Left renal cortex interstitium (tissue), 4 donors: ENCODE data around the gene PF4V1. TPM values are rescaled to one million over a fixed set of nuclear protein-coding genes. Genes with fewer than 3 reads are reported as not detected.
"Not testable (repeated sequence)": the region's sequence is repeated elsewhere in the genome, so short reads cannot be mapped to it uniquely, and the experiment has no call there.

Source experiments
- DNase-seq, 4 donors: peaks; one replicate each; pipeline ENCODE4 v3.0.0-alpha.2; 2013; ENCODE audit warnings: low read depth in 4 of 4, low spot score in 2 of 4, missing footprints in 1 of 4
- polyA plus RNA-seq, 4 donors: library from polyadenylated mRNA; unstranded; fragments of 120-200 nt; gene quantifications; one replicate each; pipeline ENCODE4 v1.2.1, GENCODE V29; 2013; ENCODE audit not compliant: insufficient read length in 4 of 4

PF4V1 gene
- polyA plus RNA-seq, 4 donors, result 0.35 to 0.83 (median 0.54) TPM

DNA sequence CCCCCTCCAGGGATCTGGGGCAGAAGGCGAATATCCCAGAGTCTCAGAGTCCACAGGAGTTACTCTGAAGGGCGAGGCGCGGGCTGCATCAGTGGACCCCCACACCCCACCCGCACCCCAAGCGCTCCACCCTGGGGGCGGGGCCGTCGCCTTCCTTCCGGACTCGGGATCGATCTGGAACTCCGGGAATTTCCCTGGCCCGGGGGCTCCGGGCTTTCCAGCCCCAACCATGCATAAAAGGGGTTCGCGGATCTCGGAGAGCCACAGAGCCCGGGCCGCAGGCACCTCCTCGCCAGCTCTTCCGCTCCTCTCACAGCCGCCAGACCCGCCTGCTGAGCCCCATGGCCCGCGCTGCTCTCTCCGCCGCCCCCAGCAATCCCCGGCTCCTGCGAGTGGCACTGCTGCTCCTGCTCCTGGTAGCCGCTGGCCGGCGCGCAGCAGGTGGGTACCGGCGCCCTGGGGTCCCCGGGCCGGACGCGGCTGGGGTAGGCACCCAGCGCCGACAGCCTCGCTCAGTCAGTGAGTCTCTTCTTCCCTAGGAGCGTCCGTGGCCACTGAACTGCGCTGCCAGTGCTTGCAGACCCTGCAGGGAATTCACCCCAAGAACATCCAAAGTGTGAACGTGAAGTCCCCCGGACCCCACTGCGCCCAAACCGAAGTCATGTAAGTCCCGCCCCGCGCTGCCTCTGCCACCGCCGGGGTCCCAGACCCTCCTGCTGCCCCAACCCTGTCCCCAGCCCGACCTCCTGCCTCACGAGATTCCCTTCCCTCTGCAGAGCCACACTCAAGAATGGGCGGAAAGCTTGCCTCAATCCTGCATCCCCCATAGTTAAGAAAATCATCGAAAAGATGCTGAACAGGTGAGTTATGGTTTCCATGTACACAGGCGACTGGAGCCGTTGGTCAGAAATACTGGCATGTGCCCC is 16.3 kb downstream of the PF4V1 start, which contains the start of gene CXCL1:
CXCL1 (plus strand) TSS at position 264 of the 926 bp plus-strand sequence; CDS start at position 342, 78 bp downstream.
- DNase-seq, result no peak

DNA sequence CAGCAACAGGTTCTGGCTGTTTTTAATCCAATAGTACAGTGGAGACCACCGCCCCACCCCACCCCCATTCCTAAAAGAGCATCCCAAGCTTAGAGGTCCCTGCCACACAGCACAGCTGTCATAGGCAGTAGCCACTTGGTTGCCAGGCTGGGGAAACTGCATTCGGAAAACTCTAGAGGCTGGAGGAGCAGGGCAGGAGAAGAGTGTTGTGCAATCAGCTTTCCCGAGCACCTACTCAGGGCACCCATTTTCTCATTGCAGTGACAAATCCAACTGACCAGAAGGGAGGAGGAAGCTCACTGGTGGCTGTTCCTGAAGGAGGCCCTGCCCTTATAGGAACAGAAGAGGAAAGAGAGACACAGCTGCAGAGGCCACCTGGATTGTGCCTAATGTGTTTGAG is 17.2 kb downstream of the PF4V1 start:
- DNase-seq, result no peak

GRCh38 chr4:73870768-73871167 is 17.7 kb downstream of the PF4V1 start:
- DNase-seq, result no peak

- no peak for DNase-seq
Observed at GRCh38 chr4:73871511-73872310, 18.6 kb downstream of the PF4V1 start.

DNA sequence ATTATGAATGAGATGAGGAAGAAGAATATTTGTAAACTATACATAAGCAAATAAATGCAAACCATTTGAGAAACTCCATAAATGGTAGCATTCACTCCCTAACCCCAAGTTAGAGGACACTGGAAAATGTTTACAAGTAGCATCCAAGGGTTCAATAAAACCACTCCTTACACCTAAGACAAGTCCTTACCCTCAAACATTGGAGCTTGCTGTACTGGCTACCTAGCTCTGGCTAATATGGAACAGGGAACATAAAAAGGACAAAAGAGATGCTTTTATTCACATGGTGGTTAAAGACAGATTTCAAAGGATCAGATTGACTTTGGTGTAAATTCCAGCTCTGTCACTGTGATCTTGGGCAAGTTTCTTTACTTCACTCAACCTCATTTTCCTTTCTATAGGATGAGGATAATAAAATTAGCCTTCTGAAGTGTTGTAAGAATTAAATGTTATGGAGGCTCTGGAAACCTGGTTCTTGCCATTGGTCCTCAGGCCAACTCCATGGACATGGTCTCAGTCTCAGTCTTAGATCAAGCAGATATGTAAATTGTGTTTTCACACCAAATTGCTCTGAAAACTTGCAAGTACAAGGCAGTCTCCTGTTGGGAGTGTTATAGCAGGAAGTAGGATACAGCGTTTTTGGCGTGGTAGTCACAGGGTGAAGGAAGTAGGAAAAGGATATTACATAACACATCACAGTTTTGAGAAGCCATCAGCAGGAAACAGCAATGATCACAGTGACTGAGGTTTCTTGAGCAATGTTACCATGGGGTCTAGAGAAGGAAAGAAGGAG is 19.4 kb downstream of the PF4V1 start:
- no peak for DNase-seq

- no peak for DNase-seq
Observed at GRCh38 chr4:73874386-73874785, 21.3 kb downstream of the PF4V1 start.

- DNase-seq, result no peak
Observed at GRCh38 chr4:73875401-73875800, 22.3 kb downstream of the PF4V1 start.

DNA sequence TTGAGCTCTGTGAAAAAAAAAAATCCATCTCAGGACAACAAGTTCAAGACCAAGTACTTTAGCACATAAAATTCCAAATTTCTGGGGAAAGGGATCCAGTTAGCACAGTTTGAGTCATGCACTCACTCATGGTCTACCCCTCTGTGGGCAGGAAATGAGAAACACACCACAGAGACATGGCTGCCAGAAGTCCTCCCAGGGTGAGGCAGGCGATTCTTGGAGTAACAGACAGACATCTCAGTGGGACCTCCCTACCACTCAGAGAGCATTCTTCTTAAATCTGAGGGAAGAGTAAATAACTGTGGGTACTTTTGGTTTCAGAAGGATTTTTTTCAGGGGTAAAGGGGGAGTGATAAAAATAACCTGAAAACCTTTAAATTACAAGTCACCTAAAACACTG is 30.2 kb downstream of the PF4V1 start:
- no peak for DNase-seq

DNA sequence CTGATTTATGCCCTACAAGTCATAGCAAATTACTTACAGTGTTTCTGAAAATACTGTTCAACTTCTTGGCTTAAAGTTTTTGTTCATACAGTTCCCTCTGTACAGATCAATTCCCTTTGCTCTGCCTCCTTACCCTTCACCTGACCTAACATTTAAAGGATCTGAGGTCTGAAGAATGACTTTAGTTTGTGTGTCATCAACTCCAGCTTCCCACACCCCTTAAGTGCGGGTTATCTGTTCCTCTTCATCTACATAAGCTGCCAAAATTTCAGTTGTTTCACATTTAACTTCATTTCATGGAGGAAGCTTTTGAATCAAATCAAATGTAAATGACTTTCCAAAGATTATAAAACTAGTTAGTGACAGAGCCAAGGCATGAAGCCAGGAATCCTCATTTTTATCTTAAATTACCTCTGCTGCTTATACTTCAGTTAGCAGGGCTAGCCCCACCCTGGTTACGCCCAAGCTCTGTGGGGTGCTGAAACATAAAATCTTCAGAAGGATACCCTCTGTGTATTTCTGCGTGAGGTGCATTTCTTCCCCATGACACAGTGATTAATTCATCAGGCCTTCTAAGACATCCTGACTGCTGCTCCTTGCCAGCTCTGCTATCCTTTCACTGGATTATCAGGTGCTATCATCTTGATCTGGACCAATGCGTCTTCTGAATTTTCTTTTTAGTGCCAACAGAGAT is 32.6 kb downstream of the PF4V1 start:
- DNase-seq, result no peak

GRCh38 chr4:73891326-73891725 is 38.2 kb downstream of the PF4V1 start:
- no peak for DNase-seq

GRCh38 chr4:73891739-73892405 is 38.8 kb downstream of the PF4V1 start:
- DNase-seq, result no peak

DNA sequence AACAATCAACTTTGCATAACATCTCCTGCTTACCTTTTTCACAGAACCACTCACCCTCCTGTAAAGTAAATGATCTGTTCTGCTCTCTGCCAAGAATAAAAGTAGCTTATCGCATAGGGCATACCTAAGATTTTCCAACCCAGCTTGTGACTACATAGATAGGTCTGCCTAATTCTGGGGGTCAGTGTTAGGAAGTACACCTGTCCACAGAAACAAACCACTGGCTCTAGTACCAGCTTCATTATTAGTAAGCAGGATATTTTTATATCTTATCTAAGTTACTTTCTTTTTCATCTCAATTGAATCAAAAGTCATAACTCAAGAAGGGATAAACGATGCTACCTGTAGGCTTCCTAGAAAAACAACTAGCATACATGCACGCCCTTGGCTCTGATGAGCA is 39.9 kb downstream of the PF4V1 start:
- no peak for DNase-seq

DNA sequence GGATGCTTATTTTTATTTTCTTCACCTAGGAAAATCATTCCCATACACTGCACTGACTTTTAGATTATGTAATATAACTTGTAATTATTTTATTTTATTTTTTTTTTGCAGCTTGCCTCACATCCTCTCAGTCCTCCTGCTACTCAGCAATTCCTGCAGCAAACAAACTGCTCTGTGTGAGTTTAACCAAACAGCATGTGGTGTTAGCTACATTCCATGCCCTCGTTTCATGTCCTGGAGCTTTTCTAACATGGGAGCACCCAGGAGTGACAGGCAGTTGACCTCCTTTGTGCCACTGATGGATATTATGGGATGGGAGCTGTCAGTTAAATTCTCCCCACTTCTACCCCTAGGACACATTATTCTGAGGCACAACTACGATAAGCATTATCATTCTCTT is 40.9 kb downstream of the PF4V1 start:
- no peak for DNase-seq

DNA sequence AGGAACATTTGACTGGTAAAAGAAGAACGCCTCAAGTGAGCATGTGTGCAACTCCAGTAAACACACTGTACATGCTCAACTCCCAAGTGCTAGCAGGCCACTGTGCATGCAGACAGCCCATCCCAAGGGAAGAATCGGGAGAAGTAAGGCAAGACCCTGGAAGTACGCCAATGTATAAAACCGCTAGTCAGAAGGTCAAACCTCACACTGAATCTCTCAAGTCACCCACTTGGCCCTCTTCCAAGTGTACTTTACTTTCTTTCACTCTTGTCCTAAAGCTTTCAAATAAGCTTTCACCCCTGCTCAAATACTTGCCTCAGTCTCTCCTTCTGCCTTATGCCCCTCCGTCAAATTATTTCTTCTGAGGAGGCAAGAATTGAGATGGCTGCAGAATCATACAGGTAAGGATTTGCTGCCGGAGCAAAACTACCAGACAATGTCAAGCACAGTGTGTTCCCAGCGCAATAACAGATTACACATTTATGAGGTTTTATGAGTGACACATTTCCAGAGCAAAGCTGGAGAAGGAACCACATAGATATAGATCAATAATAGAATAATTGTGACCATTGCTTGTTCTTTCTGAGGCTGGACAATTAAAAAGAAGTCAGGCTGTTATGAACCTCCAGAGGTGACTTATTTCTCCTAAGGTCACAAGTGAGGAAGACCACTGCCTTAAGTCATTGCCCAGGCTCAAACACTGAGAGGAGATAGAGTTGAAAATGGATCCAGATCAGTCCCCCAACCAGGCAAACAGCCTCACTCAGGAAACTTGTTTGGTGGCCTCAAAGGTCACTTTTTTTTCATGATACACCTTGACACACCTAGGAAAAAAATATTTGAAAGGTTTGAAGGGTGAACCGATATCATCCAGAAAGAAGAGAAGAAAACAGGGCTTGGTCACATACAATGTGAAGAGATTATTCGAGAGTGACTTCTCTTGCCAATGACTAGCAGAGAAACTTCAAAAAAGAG is 42.4 kb downstream of the PF4V1 start:
- no peak for DNase-seq

DNA sequence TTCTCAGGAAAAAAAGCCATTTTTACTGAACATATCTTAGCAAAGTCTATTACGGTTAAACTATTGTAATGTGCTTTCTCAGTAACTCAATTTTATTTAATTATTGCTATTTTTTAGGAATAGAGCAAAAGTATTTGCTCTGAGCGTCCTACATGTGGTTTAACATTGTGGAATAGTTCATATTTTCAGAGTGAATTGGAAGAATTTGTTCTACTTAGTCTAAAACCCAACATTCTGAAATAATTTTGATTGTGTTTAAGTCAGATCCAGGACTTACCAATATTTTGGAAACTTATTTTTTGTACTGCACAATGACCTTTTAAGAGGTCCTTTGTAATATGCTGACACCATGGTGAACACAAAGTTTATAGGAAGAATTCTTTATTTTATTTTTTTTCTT is 43.3 kb downstream of the PF4V1 start:
- DNase-seq, result no peak

GRCh38 chr4:73897380-73898136 is 44.5 kb downstream of the PF4V1 start:
- DNase-seq, result no peak

GRCh38 chr4:73899338-73899737 is 46.2 kb downstream of the PF4V1 start:
- DNase-seq, result not testable (repeated sequence)

DNA sequence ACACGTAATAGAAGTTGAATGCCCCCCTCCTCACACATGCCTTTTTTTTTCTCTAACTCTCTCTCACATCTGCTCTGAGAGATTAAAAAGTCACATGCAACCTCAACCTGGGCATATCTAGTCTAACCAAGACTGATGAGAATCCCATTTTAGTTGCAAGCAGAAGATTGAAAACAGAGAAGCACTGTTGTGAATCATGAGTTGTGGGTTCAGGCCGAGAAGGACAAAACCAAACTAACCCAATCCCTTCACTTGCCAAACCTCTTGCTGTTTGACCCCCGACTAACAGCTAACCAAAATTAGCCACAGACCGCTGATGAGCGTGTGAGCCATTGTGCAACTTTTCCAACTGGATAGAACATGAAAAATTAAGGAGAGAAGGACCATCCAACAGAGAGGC is 47.9 kb downstream of the PF4V1 start:
- no peak for DNase-seq
